GM08714 (cell line): ENCODE data around the gene ABCC1.
A peak's percentile ranks its signal among the peaks of the same experiment; 100 is the strongest.

Experiments used
- H3K4me3 ChIP-seq: fragments of 200-500 bp; sonication (Bioruptor generic); 2 replicates; pipeline ENCODE4 v1.5.1; 2014; ENCODE audit warnings: mild to moderate bottlenecking, low read length, inconsistent platforms
- ZNF274 ChIP-seq: IDR thresholded peaks from 2 replicates; pipeline ENCODE4 v1.6.1; 2012; ENCODE audit warnings: mild to moderate bottlenecking, low read depth, low read length

The ABCC1 gene

GRCh38 chr16:15986261-15986660 is 36.8 kb downstream of the ABCC1 start:
- H3K4me3 ChIP-seq = no peak overlapping the region
- no peak for TF ChIP-seq ZNF274

GRCh38 chr16:15988268-15989013 is 39.0 kb downstream of the ABCC1 start:
- TF ChIP-seq ZNF274 = no peak

DNA sequence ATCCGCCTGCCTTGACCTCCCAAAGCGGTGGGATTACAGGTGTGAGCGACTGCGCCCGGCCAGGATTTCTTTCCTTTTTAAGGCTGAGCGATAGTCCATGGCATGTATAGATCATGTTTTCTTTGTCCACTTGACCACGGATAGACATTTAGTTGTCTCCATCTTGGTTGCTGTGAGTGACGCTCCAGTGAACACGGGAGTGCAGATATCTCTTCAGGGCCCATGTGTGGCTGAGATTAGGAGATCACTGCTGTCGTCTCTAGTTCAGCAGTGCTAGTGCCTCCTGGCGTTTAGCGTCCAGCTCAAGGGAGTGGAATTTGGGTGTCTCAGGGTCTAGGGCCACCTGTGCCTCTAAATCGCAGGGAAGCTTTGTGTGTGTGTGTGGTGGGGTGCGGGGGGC is 41.5 kb downstream of the ABCC1 start:
- H3K4me3 ChIP-seq = no peak overlapping the region
- no peak for TF ChIP-seq ZNF274

More at GRCh38 chr16:15988268-15989013, 39.0 kb downstream of the ABCC1 start:
- no peak overlapping the region for H3K4me3 ChIP-seq

- no peak for TF ChIP-seq ZNF274
Observed at GRCh38 chr16:15993128-15993527, 43.7 kb downstream of the ABCC1 start.

DNA sequence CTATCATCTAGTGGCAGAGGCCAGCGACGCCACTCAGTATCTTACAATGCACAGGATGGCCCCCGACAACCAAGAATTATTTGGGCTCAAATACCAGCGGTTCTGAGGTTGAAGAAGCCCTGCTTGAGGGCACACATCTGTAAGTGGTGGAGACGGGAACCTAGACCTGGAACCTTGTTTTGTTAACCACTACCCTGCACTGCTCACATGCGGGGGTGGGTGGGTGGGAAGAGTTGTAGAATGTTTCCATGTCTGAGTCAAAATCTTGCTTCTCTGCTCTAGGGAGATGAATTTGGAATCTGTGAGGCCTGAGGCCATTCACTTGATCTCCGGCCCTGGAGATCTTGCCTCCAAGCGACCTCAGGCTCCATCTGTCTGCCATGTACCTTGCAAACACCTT is 44.1 kb downstream of the ABCC1 start:
- H3K4me3 ChIP-seq = no peak overlapping the region
- no peak for TF ChIP-seq ZNF274

More at GRCh38 chr16:15993128-15993527, 43.7 kb downstream of the ABCC1 start:
- H3K4me3 ChIP-seq = no peak overlapping the region

DNA sequence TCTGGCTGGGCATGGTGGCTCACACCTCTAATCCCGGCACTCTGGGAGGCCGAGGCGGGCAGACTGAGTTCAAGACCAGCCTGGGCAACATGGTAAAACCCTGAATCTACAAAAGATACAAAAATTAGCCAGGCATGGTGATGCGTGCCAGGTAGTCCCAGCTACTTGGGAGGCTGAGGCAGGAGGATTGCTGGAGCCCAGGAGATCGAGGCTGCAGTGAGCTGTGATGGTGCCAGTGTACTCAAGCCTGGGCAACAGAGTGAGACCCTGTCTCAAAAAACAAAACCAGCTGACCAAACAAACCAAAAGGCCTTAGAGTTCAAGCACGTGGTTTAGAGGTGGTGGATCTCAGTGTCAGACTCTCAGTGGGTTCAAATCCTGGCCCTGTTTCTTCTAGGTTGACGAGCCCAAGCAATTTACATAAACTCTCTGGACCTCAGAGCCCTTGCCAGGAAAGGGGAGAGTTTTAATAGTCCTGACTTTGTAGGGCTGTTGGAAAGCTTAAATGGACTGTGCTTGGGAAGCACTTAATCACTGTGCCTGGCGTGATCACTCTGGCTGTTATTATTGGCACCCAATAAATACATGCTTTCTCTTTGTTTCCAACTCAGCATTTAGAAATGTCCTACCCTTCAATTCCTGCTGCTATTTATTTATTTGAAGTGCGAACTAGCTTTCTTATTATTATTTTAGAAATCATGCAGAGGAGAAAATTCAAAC is 44.7 kb downstream of the ABCC1 start:
- no peak for TF ChIP-seq ZNF274
- H3K4me3 ChIP-seq = no peak overlapping the region

- no peak overlapping the region for H3K4me3 ChIP-seq
- no peak for TF ChIP-seq ZNF274
Observed at GRCh38 chr16:15996432-15997109, 47.2 kb downstream of the ABCC1 start.

- TF ChIP-seq ZNF274 = no peak
Observed at GRCh38 chr16:16000685-16001084, 51.3 kb downstream of the ABCC1 start.

DNA sequence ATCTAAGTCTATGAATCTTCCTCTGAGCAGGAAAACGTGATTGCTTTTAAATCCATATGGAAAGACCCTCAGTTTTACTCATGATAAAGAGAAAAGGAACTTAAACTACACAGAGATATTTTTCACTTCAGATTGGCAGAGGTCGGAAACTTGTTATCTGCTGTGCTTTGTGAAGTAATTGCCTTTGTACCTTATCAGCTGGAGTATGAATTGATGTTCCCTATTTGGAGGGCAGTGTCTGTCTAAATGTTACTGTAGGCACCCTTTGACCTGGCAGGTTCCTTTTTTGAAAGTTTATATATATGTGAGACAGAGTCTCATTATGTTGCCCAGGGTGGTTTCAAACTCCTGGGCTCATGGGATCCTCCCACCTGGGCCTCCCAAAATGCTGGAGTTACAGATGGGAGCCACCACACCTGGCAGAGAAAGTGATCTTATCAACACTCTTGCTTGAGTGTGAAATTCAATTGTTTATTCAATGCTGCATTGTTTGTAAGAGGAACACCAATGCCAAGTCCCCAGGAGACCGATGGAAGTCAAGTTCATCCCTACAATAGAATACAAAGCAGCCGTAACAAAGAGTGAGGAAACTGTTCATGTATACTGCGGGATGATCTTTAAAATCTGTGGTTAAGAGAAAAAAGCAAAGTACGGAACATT is 52.3 kb downstream of the ABCC1 start:
- no peak for TF ChIP-seq ZNF274
- H3K4me3 ChIP-seq = no peak overlapping the region

More at GRCh38 chr16:16000685-16001084, 51.3 kb downstream of the ABCC1 start:
- H3K4me3 ChIP-seq = no peak overlapping the region

DNA sequence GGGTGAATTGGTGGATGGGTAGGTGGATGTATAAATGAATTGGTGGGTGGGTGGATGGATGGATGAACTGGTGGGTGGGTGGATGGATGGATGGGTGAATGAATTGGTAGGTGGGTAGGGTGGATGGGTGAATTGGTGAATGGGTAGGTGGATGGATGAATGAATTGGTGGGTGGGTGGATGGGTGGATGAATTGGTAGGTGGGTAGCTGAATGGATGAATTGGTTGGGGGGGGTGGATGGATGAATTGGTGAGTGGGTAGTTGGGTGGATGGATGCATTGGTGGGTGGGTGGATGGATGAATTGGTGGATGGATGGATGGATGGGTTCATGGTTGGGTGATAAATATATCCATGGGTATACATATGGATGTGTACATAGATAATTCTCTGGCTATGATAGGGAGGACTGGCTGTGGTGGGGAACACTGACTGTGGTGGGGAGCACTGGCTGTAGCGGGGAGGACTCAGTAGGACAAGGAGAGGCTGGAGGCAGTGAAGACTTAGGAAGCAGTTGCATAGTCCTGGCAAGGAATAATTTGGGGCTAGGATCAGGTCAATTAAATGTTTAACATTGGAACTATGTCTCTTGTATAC is 54.4 kb downstream of the ABCC1 start:
- H3K4me3 ChIP-seq = no peak overlapping the region

GRCh38 chr16:16004314-16004749 is 54.9 kb downstream of the ABCC1 start:
- H3K4me3 ChIP-seq = no peak overlapping the region
- no peak for TF ChIP-seq ZNF274

More for the DNA sequence above, 54.4 kb downstream of the ABCC1 start:
- no peak for TF ChIP-seq ZNF274

GRCh38 chr16:16005721-16006120 is 56.3 kb downstream of the ABCC1 start:
- no peak overlapping the region for H3K4me3 ChIP-seq
- TF ChIP-seq ZNF274 = no peak

DNA sequence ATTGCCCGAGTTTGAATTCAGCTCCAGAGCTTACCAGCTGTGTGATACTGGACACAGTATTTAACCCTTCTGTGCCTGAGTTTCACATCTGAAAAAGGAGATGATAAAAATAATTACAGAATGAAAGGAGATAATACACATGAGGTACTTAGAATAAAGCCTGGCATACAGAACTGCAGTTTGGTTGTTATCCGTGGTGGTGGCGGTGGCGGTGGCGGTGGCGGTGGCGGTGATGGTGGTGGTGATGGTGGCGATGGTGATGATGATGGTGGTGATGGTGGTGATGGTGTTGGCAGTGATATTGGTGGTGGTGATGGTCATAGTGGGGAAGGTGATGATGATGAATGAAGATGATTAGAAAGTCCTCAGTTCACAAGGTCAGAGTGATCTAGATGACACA is 57.2 kb downstream of the ABCC1 start:
- TF ChIP-seq ZNF274 = no peak
- H3K4me3 ChIP-seq = no peak overlapping the region; the same call in 1 of the 2 replicates

- H3K4me3 ChIP-seq = peak overlapping the region; percentile 24; the same call in 1 of the 2 replicates
- no peak for TF ChIP-seq ZNF274
Observed at GRCh38 chr16:16007743-16008111, 58.3 kb downstream of the ABCC1 start.
